HCT116 (cell line): ENCODE measurements around the gene SPOCK3. TPM values are rescaled to one million over a fixed set of nuclear protein-coding genes. Genes with fewer than 3 reads are reported as not detected.

Experiments used
- ATAC-seq: fragments of 200-7000 bp; cut with Tn5 transposase; 2 replicates; pipeline ENCODE4 v1.9.1; 2020; ENCODE audit warnings: mild to moderate bottlenecking, moderate library complexity
- BruUV-seq: library from RNA; stranded (reverse); fragments of 400-500 nt; replicated peaks from 2 replicates; lab custom pipeline; 2021; lab: Mats Ljungman, UMichigan
- CTCF ChIA-PET: fragments of 300-600 bp; sonication (Branson Sonifier 250); formaldehyde crosslinking; loops from one replicate; lab custom pipeline; 2021; ENCODE audit warnings: antibody characterized with exemption; lab: Charles Lee
- POLR2A ChIA-PET: fragments of 300-600, 350-600 bp; sonication (Branson Sonifier 250); formaldehyde crosslinking; loops from one replicate; lab custom pipeline; 2021; ENCODE audit warnings: antibody characterized with exemption; lab: Charles Lee
- RAD21 ChIA-PET, 2 experiments: fragments of 300-600 bp; sonication (Branson Sonifier 250); formaldehyde crosslinking; loops; one replicate each; lab custom pipeline; 2023; ENCODE audit warnings: low total read pairs in 2 of 2; ENCODE audit not compliant: uncharacterized antibody in 2 of 2, unreplicated experiment in 2 of 2, low non-redundant PET in 1 of 2; lab: Charles Lee
- DNase-seq: peaks from one replicate; pipeline ENCODE4 v3.0.0-alpha.2; 2010; ENCODE audit warnings: low read depth, low spot score
- H2AFZ ChIP-seq: fragments of 200-600 bp; shearing (Covaris generic), sonication (generic); 2 replicates; pipeline ENCODE4 v1.6.1; 2017; ENCODE audit warnings: low read depth, mixed run types, mixed read lengths, antibody characterized with exemption, low read length; ENCODE audit not compliant: poor library complexity, severe bottlenecking
- H3K27ac ChIP-seq: 2 replicates; pipeline ENCODE4 v1.5.1; 2012; ENCODE audit warnings: low read depth, low read length
- H3K27me3 ChIP-seq: fragments of 200-600 bp; sonication (generic); 2 replicates; pipeline ENCODE4 v1.6.1; 2016; ENCODE audit warnings: mixed run types, low read length, mixed read lengths; ENCODE audit not compliant: insufficient read depth
- H3K36me3 ChIP-seq, 2 experiments: fragments of 200-500 bp in 1 of 2; fragments of 200-600 bp in 1 of 2; sonication (Bioruptor generic) in 1 of 2; sonication (generic) in 1 of 2; 2 replicates each; pipeline versions ENCODE4 v1.5.1 to v1.6.1; 2014 to 2016; ENCODE audit warnings: low read length in 2 of 2, inconsistent platforms in 1 of 2, mixed read lengths in 1 of 2, mixed run types in 1 of 2; ENCODE audit not compliant: insufficient read depth in 2 of 2, control insufficient read depth in 1 of 2
- H3K4me1 ChIP-seq, 2 experiments: fragments of 200-600 bp in 1 of 2; sonication (generic) in 1 of 2; 2 replicates each; pipeline versions ENCODE4 v1.5.1 to v1.6.1; 2012 to 2017; ENCODE audit warnings: low read length in 2 of 2, inconsistent platforms in 1 of 2, mild to moderate bottlenecking in 1 of 2, mixed read lengths in 1 of 2, mixed run types in 1 of 2, moderate library complexity in 1 of 2; ENCODE audit not compliant: insufficient read depth in 2 of 2, control insufficient read depth in 1 of 2
- H3K4me2 ChIP-seq: fragments of 200-600 bp; sonication (generic); 2 replicates; pipeline ENCODE4 v1.6.1; 2017; ENCODE audit warnings: mixed run types, low read length, mixed read lengths
- H3K4me3 ChIP-seq, 2 experiments: fragments of 200-600 bp in 1 of 2; sonication (generic) in 1 of 2; replicated peaks in 1 of 2; 2 replicates each; pipeline ENCODE4 v1.5.1; 2011 to 2016; ENCODE audit warnings: low read length in 2 of 2, control low read depth in 1 of 2, low read depth in 1 of 2, mild to moderate bottlenecking in 1 of 2, mixed read lengths in 1 of 2, mixed run types in 1 of 2
- H3K79me2 ChIP-seq: fragments of 200-600 bp; sonication (generic); 2 replicates; pipeline ENCODE4 v1.6.1; 2017; ENCODE audit warnings: mild to moderate bottlenecking, mixed run types, low read length, moderate library complexity, mixed read lengths; ENCODE audit not compliant: insufficient read depth
- H3K9ac ChIP-seq: fragments of 200-600 bp; sonication (generic); 2 replicates; pipeline ENCODE4 v1.6.1; 2016; ENCODE audit warnings: low read length, mixed read lengths
- H3K9me2 ChIP-seq: fragments of 200-600 bp; sonication (generic), shearing (Covaris generic); 2 replicates; pipeline ENCODE4 v1.6.1; 2017; ENCODE audit warnings: mixed run types, mild to moderate bottlenecking, moderate library complexity; ENCODE audit not compliant: insufficient read depth
- H3K9me3 ChIP-seq, 2 experiments: fragments of 200-500 bp in 1 of 2; fragments of 200-600 bp in 1 of 2; sonication (Bioruptor generic) in 1 of 2; sonication (generic) in 1 of 2; 2 replicates each; pipeline ENCODE4 v1.6.1; 2014 to 2017; ENCODE audit warnings: low read length in 2 of 2, mixed read lengths in 2 of 2, inconsistent platforms in 1 of 2, low read depth in 1 of 2, mild to moderate bottlenecking in 1 of 2, mixed run types in 1 of 2, moderate library complexity in 1 of 2; ENCODE audit not compliant: control insufficient read depth in 1 of 2, insufficient read depth in 1 of 2
- H4K20me1 ChIP-seq: fragments of 200-600 bp; sonication (generic), shearing (Covaris generic); 2 replicates; pipeline ENCODE4 v1.6.1; 2017; ENCODE audit warnings: mixed run types, mild to moderate bottlenecking, moderate library complexity; ENCODE audit not compliant: insufficient read depth
- CEBPB ChIP-seq: IDR thresholded peaks from 2 replicates; pipeline ENCODE4 v1.6.1; 2012; ENCODE audit warnings: low read depth
- ELF1 ChIP-seq: IDR thresholded peaks from 2 replicates; pipeline ENCODE4 v1.6.1; 2012; ENCODE audit warnings: low read depth, borderline replicate concordance
- EZH2phosphoT487 ChIP-seq: fragments of 200-600 bp; IDR thresholded peaks from 2 replicates; pipeline ENCODE4 v1.6.1; 2018; ENCODE audit warnings: antibody characterized with exemption, borderline replicate concordance
- JUND ChIP-seq: IDR thresholded peaks from 2 replicates; pipeline ENCODE4 v1.6.1; 2012
- POLR2AphosphoS5 ChIP-seq: IDR thresholded peaks from 2 replicates; pipeline ENCODE4 v1.6.1; 2011; ENCODE audit warnings: mild to moderate bottlenecking, low read depth, low read length, moderate library complexity
- SIN3A ChIP-seq: IDR thresholded peaks from 2 replicates; pipeline ENCODE4 v1.6.1; 2012; ENCODE audit warnings: low read depth
- intact Hi-C: fragments of 100-400 bp; cut with micrococcal nuclease; formaldehyde crosslinking; loops from 2 replicates; pipeline ENCODE4 v1.10.0; 2022
- total RNA-seq: library from RNA; stranded (reverse); gene quantifications from one replicate; pipeline ENCODE4 v1.2.1, GENCODE V29; 2021; ENCODE audit not compliant: unreplicated experiment
- TF ChIP-seq, protein P1 (sequence below): IDR thresholded peaks from 2 replicates; pipeline ENCODE4 v1.6.1; 2011; ENCODE audit warnings: mild to moderate bottlenecking, low read length, moderate library complexity; ENCODE audit not compliant: insufficient replicate concordance; ENCODE audit errors: extremely low read depth
- TF ChIP-seq, protein P2 (sequence below), 3 experiments: fragments of 200-600 bp in 1 of 3; sonication (generic) in 1 of 3; IDR thresholded peaks in 2 of 3; conservative IDR thresholded peaks in 1 of 3; 2 replicates each; pipeline ENCODE4 v1.5.1; 2012 to 2017; ENCODE audit warnings: low read depth in 2 of 3, low read length in 2 of 3, antibody characterized with exemption in 1 of 3, borderline replicate concordance in 1 of 3, control low read depth in 1 of 3, mild to moderate bottlenecking in 1 of 3, mixed read lengths in 1 of 3, mixed run types in 1 of 3, moderate library complexity in 1 of 3; ENCODE audit not compliant: insufficient read depth in 1 of 3

The SPOCK3 gene
- total RNA-seq, 1 experiment from 2014 or later: 1.7 TPM

DNA sequence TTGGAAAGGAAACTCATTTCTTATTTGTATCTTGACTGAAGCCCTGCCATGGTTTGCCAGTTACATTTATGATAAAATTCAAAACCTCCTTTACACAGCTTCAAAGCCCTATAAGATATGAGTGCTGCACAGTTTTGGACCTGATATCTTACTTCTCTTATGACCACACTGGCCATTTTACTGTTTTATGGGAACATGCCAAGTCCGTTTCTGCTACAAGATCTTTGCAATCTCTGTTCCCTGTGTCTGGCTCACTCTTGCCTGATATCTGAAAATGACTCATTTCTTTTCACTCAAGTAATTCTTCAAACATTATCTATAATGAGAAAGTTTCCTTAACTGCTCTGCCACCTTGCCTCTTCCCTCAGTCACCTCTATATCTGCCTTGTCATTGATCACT is 247.3 kb downstream of the SPOCK3 start:
- ChIA-PET CTCF (no interaction called here), RAD21 (no interaction called here), POLR2A (no interaction called here)
- no TSS peak for BruUV-seq
- intact Hi-C loops: no loop called here
- no peak for TF ChIP-seq POLR2AphosphoS5
- no peak for TF ChIP-seq EZH2phosphoT487
- Histone ChIP-seq H2AFZ (no peak overlapping the region), H3K4me1 (no peaks in the 10 kb centered on the region), H3K36me3 (no peaks in the 10 kb centered on the region), H3K9me3 (no peaks in the 10 kb centered on the region), H3K9ac (no peak overlapping the region), H3K79me2 (no peaks in the 10 kb centered on the region), H4K20me1 (no peaks in the 10 kb centered on the region), H3K9me2 (no peaks in the 10 kb centered on the region), H3K4me2 (no peak overlapping the region), H3K27me3 (no peaks in the 10 kb centered on the region), H3K27ac (no peak overlapping the region), H3K4me3 (no peak overlapping the region)
- DNase-seq (no peak), ATAC-seq (no peak)

DNA sequence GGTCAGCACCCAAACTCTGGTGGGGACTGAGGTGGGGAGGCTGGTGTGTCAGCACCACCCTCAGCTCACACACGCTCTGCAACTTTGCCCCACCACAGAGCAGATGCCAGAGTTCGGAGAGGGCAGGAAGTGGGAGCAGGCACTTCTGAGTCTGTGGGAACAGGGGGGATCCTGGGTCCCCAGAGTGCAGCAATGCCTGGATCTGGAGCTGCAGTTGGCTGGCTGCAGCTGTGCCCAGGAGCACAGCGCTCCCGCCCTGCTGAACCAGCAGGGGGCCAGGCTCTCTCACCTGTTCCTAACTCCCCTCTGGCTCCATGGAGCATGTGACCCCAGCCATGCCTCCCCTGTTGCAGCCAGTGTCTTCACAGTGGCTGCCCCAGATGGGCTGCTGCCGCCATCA is 252.4 kb downstream of the SPOCK3 start:
- ChIA-PET POLR2A (no interaction called here), CTCF (no interaction called here)
- H3K4me1 ChIP-seq: no peaks in the 10 kb centered on the region

More for the DNA sequence above, 252.4 kb downstream of the SPOCK3 start:
- Histone ChIP-seq H3K79me2 (no peaks in the 10 kb centered on the region), H4K20me1 (no peaks in the 10 kb centered on the region), H2AFZ (no peak overlapping the region), H3K27me3 (no peaks in the 10 kb centered on the region), H3K36me3 (no peaks in the 10 kb centered on the region), H3K27ac (no peak overlapping the region), H3K9ac (no peak overlapping the region), H3K4me2 (no peak overlapping the region), H3K9me2 (no peaks in the 10 kb centered on the region), H3K4me3 (no peak overlapping the region), H3K9me3 (no peaks in the 10 kb centered on the region)
- ATAC-seq (peak; percentile 63; the same call in 1 of the 2 replicates), DNase-seq (no peak)
- intact Hi-C loops: no loop called here
- BruUV-seq: no TSS peak
- RAD21 ChIA-PET: no interaction called here
- TF ChIP-seq CEBPB: no peak
- TF ChIP-seq, protein P1, sequence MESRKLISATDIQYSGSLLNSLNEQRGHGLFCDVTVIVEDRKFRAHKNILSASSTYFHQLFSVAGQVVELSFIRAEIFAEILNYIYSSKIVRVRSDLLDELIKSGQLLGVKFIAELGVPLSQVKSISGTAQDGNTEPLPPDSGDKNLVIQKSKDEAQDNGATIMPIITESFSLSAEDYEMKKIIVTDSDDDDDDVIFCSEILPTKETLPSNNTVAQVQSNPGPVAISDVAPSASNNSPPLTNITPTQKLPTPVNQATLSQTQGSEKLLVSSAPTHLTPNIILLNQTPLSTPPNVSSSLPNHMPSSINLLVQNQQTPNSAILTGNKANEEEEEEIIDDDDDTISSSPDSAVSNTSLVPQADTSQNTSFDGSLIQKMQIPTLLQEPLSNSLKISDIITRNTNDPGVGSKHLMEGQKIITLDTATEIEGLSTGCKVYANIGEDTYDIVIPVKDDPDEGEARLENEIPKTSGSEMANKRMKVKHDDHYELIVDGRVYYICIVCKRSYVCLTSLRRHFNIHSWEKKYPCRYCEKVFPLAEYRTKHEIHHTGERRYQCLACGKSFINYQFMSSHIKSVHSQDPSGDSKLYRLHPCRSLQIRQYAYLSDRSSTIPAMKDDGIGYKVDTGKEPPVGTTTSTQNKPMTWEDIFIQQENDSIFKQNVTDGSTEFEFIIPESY: no peak
- TF ChIP-seq ELF1: no peak
- no peak for TF ChIP-seq SIN3A
- TF ChIP-seq, protein P2, sequence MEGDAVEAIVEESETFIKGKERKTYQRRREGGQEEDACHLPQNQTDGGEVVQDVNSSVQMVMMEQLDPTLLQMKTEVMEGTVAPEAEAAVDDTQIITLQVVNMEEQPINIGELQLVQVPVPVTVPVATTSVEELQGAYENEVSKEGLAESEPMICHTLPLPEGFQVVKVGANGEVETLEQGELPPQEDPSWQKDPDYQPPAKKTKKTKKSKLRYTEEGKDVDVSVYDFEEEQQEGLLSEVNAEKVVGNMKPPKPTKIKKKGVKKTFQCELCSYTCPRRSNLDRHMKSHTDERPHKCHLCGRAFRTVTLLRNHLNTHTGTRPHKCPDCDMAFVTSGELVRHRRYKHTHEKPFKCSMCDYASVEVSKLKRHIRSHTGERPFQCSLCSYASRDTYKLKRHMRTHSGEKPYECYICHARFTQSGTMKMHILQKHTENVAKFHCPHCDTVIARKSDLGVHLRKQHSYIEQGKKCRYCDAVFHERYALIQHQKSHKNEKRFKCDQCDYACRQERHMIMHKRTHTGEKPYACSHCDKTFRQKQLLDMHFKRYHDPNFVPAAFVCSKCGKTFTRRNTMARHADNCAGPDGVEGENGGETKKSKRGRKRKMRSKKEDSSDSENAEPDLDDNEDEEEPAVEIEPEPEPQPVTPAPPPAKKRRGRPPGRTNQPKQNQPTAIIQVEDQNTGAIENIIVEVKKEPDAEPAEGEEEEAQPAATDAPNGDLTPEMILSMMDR (IDR thresholded peaks at IDR 0.05 in 2 of 3, conservative IDR thresholded peaks at IDR 0.05 in 1 of 3; ENCODE audit: borderline replicate concordance in 1 of 3, insufficient read depth in 1 of 3, low read depth in 2 of 3, low read length in 2 of 3): 0 out of 6 replicates have a peak, but pooled peaks of 2 of the 3 experiments have one; percentile 19 to 22
- TF ChIP-seq JUND: no peak
